Thyroid gland (tissue), 4 donors: ENCODE measurements around the gene PLXNA3. TPM values are rescaled to one million over a fixed set of nuclear protein-coding genes. Genes with fewer than 3 reads are reported as not detected.

Source experiments
- DNase-seq, 2 donors: peaks; one replicate each; pipeline ENCODE4 v3.0.0-alpha.2; 2019
- H3K27ac ChIP-seq, 3 donors: fragments of 200-600 bp; sonication (generic); 1 replicate in 2 of 3; 2 replicates in 1 of 3; pipeline ENCODE4 v1.5.1; 2016 to 2019; ENCODE audit warnings: mild to moderate bottlenecking in 1 of 3, moderate library complexity in 1 of 3
- H3K27me3 ChIP-seq: fragments of 200-600 bp; sonication (generic); one replicate; pipeline ENCODE4 v1.5.1; 2019
- H3K36me3 ChIP-seq, 2 donors: fragments of 200-600 bp; sonication (generic); one replicate each; pipeline ENCODE4 v1.5.1; 2016 to 2019
- H3K4me1 ChIP-seq, 2 donors: fragments of 200-600 bp; sonication (generic); one replicate each; pipeline ENCODE4 v1.5.1; 2017 to 2019
- H3K4me3 ChIP-seq, 3 donors: fragments of 200-600 bp; sonication (generic); replicated peaks in 1 of 3; 1 replicate in 2 of 3; 2 replicates in 1 of 3; pipeline ENCODE4 v1.5.1; 2016; ENCODE audit warnings: mild to moderate bottlenecking in 1 of 3
- H3K9me3 ChIP-seq: fragments of 200-600 bp; sonication (generic); one replicate; pipeline ENCODE4 v1.5.1; 2017
- CTCF ChIP-seq, 6 experiments: fragments of 200-600 bp in 3 of 6; fragments of 450-650 bp in 3 of 6; sonication (generic) in 3 of 6; IDR thresholded peaks; one replicate each; pipeline ENCODE4 v1.5.1; 2016 to 2019; ENCODE audit warnings: antibody characterized with exemption in 6 of 6, mild to moderate bottlenecking in 2 of 6, inconsistent platforms in 1 of 6, moderate library complexity in 1 of 6
- POLR2A ChIP-seq, 2 donors: fragments of 450-650 bp; IDR thresholded peaks; one replicate each; pipeline ENCODE4 v1.6.1; 2017; ENCODE audit warnings: antibody characterized with exemption in 2 of 2, mild to moderate bottlenecking in 2 of 2, moderate library complexity in 1 of 2
- WGBS, 2 donors: methylation state at CpG; one replicate each; pipeline ENCODE4 v1.1.5; 2017; 5-methylcytosine and 5-hydroxymethylcytosine counted together
- intact Hi-C: fragments of 100-400 bp; cut with DNase I; formaldehyde crosslinking; loops from one replicate; pipeline ENCODE4 v1.15.1; 2023
- total RNA-seq, 4 donors: library from RNA; depleted of rRNA; stranded (reverse); fragments of >200 nt; gene quantifications; one replicate each; pipeline ENCODE4 v1.2.3, GENCODE V29; 2016

PLXNA3 gene
- total RNA-seq, 4 donors from 2014 or later, result 3.9 to 20.7 (median 14.1) TPM

DNA sequence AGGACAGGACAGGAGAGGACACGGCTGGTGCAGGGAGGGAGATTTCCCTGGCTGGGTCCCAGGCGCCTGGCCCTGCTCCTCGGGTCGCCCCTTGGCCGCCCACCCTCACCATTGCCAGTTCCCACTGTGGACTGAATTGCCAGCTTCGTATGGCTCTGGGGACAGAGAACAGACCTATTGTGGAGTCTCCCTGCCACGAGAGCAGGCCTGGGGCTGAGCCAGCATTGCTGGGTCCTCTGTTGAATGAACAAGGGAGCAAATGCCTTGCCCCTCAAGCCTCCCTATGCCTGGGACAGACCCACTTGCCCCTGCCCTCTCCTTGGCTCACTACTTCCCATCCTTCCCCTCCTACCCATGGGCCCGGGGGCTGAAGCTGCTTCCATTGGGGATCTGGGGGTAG lies 4.3 kb downstream of the PLXNA3 start:
- intact Hi-C loops, result no loop called here
- H3K4me3 ChIP-seq, result no peak overlapping the region
- peaks cover 0 to 6% of the 10 kb centered on the region in 2 donors for H3K36me3 ChIP-seq
- DNase-seq, result no peak
- no peak for TF ChIP-seq CTCF (IDR thresholded peaks at IDR 0.05)
- no peak overlapping the region for H3K27ac ChIP-seq
- H3K4me1 ChIP-seq, result peaks cover 0 to 6% of the 10 kb centered on the region in 2 donors
- WGBS, 2 donors, result 76 to 90% methylated on average over 3 to 8 of the region's 8 CpGs
- H3K9me3 ChIP-seq, result no peaks in the 10 kb centered on the region
- H3K27me3 ChIP-seq, result no peaks in the 10 kb centered on the region

GRCh38 chrX:154463611-154464220 lies 5.6 kb downstream of the PLXNA3 start:
- Histone ChIP-seq H3K36me3 (peaks cover 0 to 6% of the 10 kb centered on the region in 2 donors), H3K9me3 (no peaks in the 10 kb centered on the region), H3K4me1 (peaks cover 0 to 6% of the 10 kb centered on the region in 2 donors), H3K4me3 (no peak overlapping the region), H3K27me3 (no peaks in the 10 kb centered on the region), H3K27ac (no peak overlapping the region)
- no peak for DNase-seq
- intact Hi-C loops, result no loop called here
- TF ChIP-seq CTCF (IDR thresholded peaks at IDR 0.05) (no peak), POLR2A (IDR thresholded peaks at IDR 0.05) (no peak)
- no CpG with 5 or more reads among the region's 36 CpGs for WGBS, 2 donors

GRCh38 chrX:154464806-154465365 lies 6.8 kb downstream of the PLXNA3 start:
- Histone ChIP-seq H3K27me3 (no peaks in the 10 kb centered on the region), H3K4me3 (no peak overlapping the region), H3K4me1 (no peaks in the 10 kb centered on the region), H3K36me3 (peaks cover 0 to 6% of the 10 kb centered on the region in 2 donors), H3K27ac (no peak overlapping the region), H3K9me3 (no peaks in the 10 kb centered on the region)
- WGBS, 2 donors, result no CpG with 5 or more reads among the region's 28 CpGs
- intact Hi-C loops, result no loop called here
- DNase-seq, result no peak
- no peak for TF ChIP-seq CTCF (IDR thresholded peaks at IDR 0.05)
- no peak for TF ChIP-seq POLR2A (IDR thresholded peaks at IDR 0.05)

GRCh38 chrX:154465601-154466000 lies 7.5 kb downstream of the PLXNA3 start:
- DNase-seq, result no peak
- no CpG with 5 or more reads among the region's 14 CpGs for WGBS, 2 donors
- H3K4me1 ChIP-seq, result no peaks in the 10 kb centered on the region
- H3K27ac ChIP-seq, result no peak overlapping the region
- H3K9me3 ChIP-seq, result no peaks in the 10 kb centered on the region
- H3K36me3 ChIP-seq, result peaks cover 0 to 6% of the 10 kb centered on the region in 2 donors
- intact Hi-C loops, result no loop called here
- no peak for TF ChIP-seq POLR2A (IDR thresholded peaks at IDR 0.05)
- TF ChIP-seq CTCF (IDR thresholded peaks at IDR 0.05), result no peak
- H3K27me3 ChIP-seq, result no peaks in the 10 kb centered on the region
- H3K4me3 ChIP-seq, result no peak overlapping the region

GRCh38 chrX:154466036-154466435 lies 8.0 kb downstream of the PLXNA3 start:
- Histone ChIP-seq H3K36me3 (peaks cover 0 to 6% of the 10 kb centered on the region in 2 donors), H3K27ac (no peak overlapping the region), H3K9me3 (no peaks in the 10 kb centered on the region), H3K27me3 (no peaks in the 10 kb centered on the region), H3K4me1 (no peaks in the 10 kb centered on the region), H3K4me3 (no peak overlapping the region)
- TF ChIP-seq POLR2A (IDR thresholded peaks at IDR 0.05) (no peak), CTCF (IDR thresholded peaks at IDR 0.05) (no peak)
- WGBS, 2 donors, result 90 to 100% methylated on average over 2 to 5 of the region's 32 CpGs
- no peak for DNase-seq
- intact Hi-C loops, result no loop called here
